Measurements from ENCODE around the gene UBE2L6. TPM values are rescaled to one million over a fixed set of nuclear protein-coding genes. Genes with fewer than 3 reads are reported as not detected.

The UBE2L6 gene
- total RNA-seq, 1 donor from 2014 or later = 163 TPM

Other genes starting within 250 kb of the UBE2L6 start
- 22.1 and 24.3 TPM in 2 replicates for gene TNKS1BP1, start 242.7 kb downstream of the UBE2L6 start, total RNA-seq
- 235 and 239 TPM in 2 replicates for gene SSRP1, start 231.8 kb downstream of the UBE2L6 start, total RNA-seq
- gene P2RX3, start 229.3 kb downstream of the UBE2L6 start, total RNA-seq = not detected in 2 replicates
- not detected in 2 replicates for gene PRG3, start 186.5 kb downstream of the UBE2L6 start, total RNA-seq
- not detected in 2 replicates for gene PRG2, start 177.0 kb downstream of the UBE2L6 start, total RNA-seq
- gene SLC43A3, start 140.6 kb downstream of the UBE2L6 start, total RNA-seq = 181 and 184 TPM in 2 replicates
- gene RTN4RL2, start 107.1 kb downstream of the UBE2L6 start, total RNA-seq = 0.54 TPM in 1 of 2 replicates, not detected in the other
- 29.1 and 30.3 TPM in 2 replicates for gene SLC43A1, start 52.0 kb downstream of the UBE2L6 start, total RNA-seq
- 98.2 and 99.6 TPM in 2 replicates for gene TIMM10, start 36.9 kb downstream of the UBE2L6 start, total RNA-seq
- gene SMTNL1, start 30.1 kb downstream of the UBE2L6 start, total RNA-seq = not detected in 2 replicates
- gene SERPING1, start 30.0 kb upstream of the UBE2L6 start, total RNA-seq = not detected in 2 replicates
- 0.26 and 0.39 TPM in 2 replicates for gene YPEL4, start 82.2 kb upstream of the UBE2L6 start, total RNA-seq
- gene CLP1, start 90.1 kb upstream of the UBE2L6 start, total RNA-seq = 17.8 and 19.1 TPM in 2 replicates
- 78.4 and 79.1 TPM in 2 replicates for gene ZDHHC5, start 100.4 kb upstream of the UBE2L6 start, total RNA-seq
- gene MED19, start 144.5 kb upstream of the UBE2L6 start, total RNA-seq = 14.9 TPM in 2 replicates
- gene TMX2, start 144.9 kb upstream of the UBE2L6 start, total RNA-seq = 95.9 and 96.8 TPM in 2 replicates
- gene SELENOH, start 173.8 kb upstream of the UBE2L6 start, total RNA-seq = 211 and 232 TPM in 2 replicates
- 0.07 TPM in 1 of 2 replicates, not detected in the other for gene BTBD18, start 184.1 kb upstream of the UBE2L6 start, total RNA-seq
- gene CTNND1, start 194.1 kb upstream of the UBE2L6 start, total RNA-seq = 6.4 and 9.9 TPM in 2 replicates

Data from activated T-helper 1 cell treated with anti-CD3 and anti-CD28 coated beads, Interleukin-12 subunit alpha, Interleukin-12 subunit beta, Interleukin-2, Interleukin-4 antibody, amounts not matched to agents 30 ng/mL and 10 ng/mL and 1 ng/mL, durations not matched to agents 14 hours and 24 hours and 36 hours (primary cell).